ENCODE results near the gene LILRB1.
"Not testable (repeated sequence)": the region's sequence is repeated elsewhere in the genome, so short reads cannot be mapped to it uniquely, and the experiment has no call there.

The LILRB1 gene

GRCh38 chr19:54626757-54627156 lies 3.5 kb upstream of the LILRB1 start:
- DNase-seq, result no peak

GRCh38 chr19:54627912-54628311 lies 2.4 kb upstream of the LILRB1 start:
- not testable (repeated sequence) for DNase-seq

- DNase-seq, result no peak
These were observed 498 bp downstream of the LILRB1 start for GRCh38 chr19:54630782-54631181.

GRCh38 chr19:54631489-54632337 lies 1.4 kb downstream of the LILRB1 start:
- not testable (repeated sequence) for DNase-seq

- not testable (repeated sequence) for DNase-seq
These were observed 2.2 kb downstream of the LILRB1 start for GRCh38 chr19:54632517-54632916.

GRCh38 chr19:54633401-54633800 lies 3.1 kb downstream of the LILRB1 start:
- no peak for DNase-seq

GRCh38 chr19:54636081-54636480 lies 5.8 kb downstream of the LILRB1 start:
- DNase-seq, result not testable (repeated sequence)

GRCh38 chr19:54638683-54639082 lies 8.4 kb downstream of the LILRB1 start:
- DNase-seq, result no peak

- peak; percentile 42 for DNase-seq
These were observed 12.7 kb downstream of the LILRB1 start for GRCh38 chr19:54642953-54643352.

GRCh38 chr19:54643583-54643982 lies 13.3 kb downstream of the LILRB1 start:
- DNase-seq, result peak; percentile 49

- DNase-seq, result peak; percentile 59
These were observed 13.8 kb downstream of the LILRB1 start for GRCh38 chr19:54644056-54644455.

- DNase-seq, result no peak
These were observed 16.1 kb downstream of the LILRB1 start for GRCh38 chr19:54646331-54646841.

GRCh38 chr19:54648129-54648528 lies 17.8 kb downstream of the LILRB1 start:
- no peak for DNase-seq

- no peak for DNase-seq
These were observed 19.9 kb downstream of the LILRB1 start for GRCh38 chr19:54650108-54650655.

GRCh38 chr19:54653181-54653809 lies 23.0 kb downstream of the LILRB1 start:
- no peak for DNase-seq

GRCh38 chr19:54654447-54655321 lies 24.4 kb downstream of the LILRB1 start:
- no peak for DNase-seq

GRCh38 chr19:54659300-54659699 lies 29.0 kb downstream of the LILRB1 start:
- DNase-seq, result no peak

- DNase-seq, result no peak
These were observed 30.0 kb downstream of the LILRB1 start for GRCh38 chr19:54660306-54660705.

GRCh38 chr19:54660964-54661363 lies 30.7 kb downstream of the LILRB1 start:
- DNase-seq, result no peak

- no peak for DNase-seq
These were observed 31.7 kb downstream of the LILRB1 start for GRCh38 chr19:54661846-54662481.

GRCh38 chr19:54662730-54663129 lies 32.4 kb downstream of the LILRB1 start, which contains the start of gene LILRB4:
Gene LILRB4 (plus strand): TSS chr19:54662985. CDS start chr19:54663034, 49 bp downstream.
- peak; percentile 75 for DNase-seq

GRCh38 chr19:54665530-54665929 lies 35.2 kb downstream of the LILRB1 start:
- DNase-seq, result no peak
